Pons (tissue), 1 donor: ENCODE results near the gene HDAC4.

Source experiments
- DNase-seq: peaks from one replicate; pipeline ENCODE4 v3.0.0-alpha.2; 2016; ENCODE audit warnings: low spot score

HDAC4 gene

GRCh38 chr2:239025096-239025801 lies 375.6 kb downstream of the HDAC4 start:
- no peak for DNase-seq

- DNase-seq, result no peak
Measured at GRCh38 chr2:239024226-239024625, 376.6 kb downstream of the HDAC4 start.

GRCh38 chr2:239022437-239023260 lies 378.2 kb downstream of the HDAC4 start:
- no peak for DNase-seq

DNA sequence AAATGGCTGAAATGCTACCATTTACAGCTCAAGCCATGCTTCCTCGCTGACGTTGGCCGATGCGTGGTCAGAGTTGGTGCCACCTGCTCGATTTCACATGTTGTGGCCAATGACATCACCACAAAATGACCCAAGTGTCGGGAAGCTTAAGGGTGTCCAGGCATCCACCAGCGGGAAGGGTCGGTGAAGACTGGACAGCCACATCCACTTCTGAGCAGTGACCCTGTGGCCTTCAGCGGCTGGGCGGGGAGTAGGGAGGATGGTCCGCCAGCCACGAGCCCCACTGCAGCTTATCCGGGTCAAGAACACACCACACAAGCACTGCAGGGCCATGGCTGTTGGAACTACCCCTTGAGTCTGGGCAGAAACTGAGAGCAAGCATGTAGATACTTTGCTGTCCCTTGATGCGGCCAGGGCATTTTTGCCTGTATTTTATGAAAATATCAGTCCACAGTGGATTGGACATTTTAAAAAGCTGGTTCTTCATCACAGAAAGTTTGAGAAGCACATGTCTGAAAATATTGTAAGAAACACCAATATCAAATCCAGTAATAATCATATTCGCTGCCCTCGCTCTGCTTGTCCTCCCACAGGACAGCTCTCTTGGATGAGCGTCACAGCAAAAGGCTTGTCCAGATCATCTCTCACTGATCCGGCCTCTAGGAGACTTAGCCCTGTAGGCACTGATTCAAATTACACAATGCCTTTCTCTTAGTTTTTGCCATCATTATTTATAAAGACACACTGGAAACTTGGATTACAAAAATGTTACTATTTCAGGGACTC lies 379.0 kb downstream of the HDAC4 start:
- DNase-seq, result no peak

DNA sequence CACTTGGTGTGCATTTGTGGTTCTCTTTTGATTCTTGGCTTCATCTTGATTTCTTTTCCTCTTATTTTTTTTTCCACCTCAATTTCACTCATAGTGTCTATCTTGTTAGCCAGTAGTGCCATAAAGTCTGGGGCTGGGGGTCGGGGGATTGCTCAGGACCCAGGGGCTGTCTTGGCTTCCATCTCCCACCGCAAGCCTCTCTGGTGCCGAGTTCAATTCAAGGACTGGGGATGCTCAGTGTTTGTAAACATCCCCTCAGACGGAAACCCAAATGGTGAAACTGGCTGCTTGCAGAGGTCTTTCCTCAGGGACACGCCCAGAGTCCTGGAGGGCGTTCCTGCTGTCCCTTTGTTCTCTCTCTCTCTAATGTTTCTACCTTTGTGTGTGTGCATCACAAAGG lies 379.6 kb downstream of the HDAC4 start:
- DNase-seq, result no peak

GRCh38 chr2:239020541-239021041 lies 380.2 kb downstream of the HDAC4 start:
- no peak for DNase-seq

DNA sequence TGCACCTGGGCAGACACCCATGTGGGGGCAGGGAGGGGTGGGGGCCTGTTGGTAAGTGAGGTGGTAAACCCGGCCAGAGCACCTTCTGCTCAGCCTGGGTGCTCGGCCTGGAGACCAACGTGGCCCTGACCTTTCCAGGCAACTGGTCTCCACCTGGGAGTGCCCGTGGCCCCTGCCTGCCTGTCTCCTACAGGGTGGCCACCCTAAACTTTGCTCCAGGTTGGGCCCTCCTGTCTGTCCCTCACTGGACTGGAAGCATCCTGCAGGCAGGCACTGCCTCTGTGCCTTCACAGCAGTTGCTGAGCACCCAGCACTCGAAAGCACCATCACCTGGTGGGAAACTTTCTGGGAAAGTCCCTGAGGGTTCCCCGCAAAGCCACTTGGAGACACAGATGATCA lies 381.6 kb downstream of the HDAC4 start:
- no peak for DNase-seq

DNA sequence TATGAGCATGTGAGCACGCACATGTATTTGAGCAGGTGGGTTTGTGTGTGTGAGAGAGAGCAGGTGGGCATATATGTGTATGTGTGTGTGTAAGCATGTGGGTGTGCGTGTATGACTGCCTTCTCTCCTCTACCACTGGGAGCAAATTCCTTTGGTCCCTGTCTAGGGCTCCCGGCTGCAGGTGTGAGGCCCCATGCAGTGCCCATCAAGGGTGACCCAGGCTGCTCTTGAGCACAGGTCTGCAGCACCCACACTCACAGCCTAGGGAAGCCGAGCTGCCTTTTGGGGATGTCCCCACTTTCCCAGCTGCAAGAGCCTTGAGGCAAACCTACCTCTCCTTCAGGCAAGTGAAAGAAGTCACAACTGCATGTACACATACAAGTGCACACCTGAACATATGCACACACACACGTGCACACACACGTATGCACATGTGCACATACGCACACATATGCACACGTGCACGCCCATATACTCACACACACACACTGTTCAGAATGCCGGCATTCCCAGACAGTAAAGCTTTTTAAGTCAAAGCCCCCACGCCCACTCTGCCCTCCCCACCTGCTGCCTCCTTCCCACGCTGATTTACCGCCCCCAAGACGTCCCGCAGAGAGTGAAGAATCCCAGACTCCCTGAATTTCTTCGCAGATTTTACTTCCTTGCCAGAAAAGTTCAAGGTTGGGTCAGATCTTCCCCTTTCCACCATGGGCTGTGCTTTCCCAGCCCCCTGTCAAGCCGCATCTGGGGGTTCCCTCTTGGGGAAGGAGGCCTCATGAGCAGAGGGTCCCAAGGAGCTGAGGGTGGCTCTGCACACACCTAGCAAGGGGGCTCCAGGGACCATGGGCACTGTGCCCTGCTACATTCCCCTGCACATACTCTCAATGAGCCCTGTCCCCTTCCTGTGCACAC lies 382.3 kb downstream of the HDAC4 start:
- DNase-seq, result no peak

DNA sequence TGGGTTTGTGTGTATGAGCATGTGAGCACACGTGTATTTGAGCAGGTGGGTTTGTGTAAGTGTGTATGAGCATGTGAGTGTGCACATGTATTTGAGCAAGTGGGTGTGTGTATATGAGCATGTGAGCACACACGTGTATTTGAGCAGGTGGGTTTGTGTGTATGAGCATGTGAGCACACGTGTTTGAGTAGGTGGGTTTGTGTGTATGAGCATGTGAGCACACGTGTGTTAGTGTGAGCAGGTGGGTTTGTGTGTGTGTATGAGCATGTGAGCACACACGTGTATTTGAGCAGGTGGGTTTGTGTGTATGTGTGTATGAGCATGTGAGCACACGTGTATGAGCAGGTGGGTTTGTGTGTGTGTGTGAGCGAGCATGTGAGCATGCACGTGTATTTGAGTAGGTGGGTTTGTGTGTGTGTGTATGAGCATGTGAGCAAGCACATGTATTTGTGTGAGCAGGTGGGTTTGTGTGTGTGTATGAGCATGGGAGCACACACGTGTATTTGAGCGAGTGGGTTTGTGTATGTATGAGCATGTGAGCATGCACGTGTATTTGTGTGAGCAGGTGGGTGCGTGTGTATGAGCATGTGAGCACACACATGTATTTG lies 383.2 kb downstream of the HDAC4 start:
- DNase-seq, result no peak

DNA sequence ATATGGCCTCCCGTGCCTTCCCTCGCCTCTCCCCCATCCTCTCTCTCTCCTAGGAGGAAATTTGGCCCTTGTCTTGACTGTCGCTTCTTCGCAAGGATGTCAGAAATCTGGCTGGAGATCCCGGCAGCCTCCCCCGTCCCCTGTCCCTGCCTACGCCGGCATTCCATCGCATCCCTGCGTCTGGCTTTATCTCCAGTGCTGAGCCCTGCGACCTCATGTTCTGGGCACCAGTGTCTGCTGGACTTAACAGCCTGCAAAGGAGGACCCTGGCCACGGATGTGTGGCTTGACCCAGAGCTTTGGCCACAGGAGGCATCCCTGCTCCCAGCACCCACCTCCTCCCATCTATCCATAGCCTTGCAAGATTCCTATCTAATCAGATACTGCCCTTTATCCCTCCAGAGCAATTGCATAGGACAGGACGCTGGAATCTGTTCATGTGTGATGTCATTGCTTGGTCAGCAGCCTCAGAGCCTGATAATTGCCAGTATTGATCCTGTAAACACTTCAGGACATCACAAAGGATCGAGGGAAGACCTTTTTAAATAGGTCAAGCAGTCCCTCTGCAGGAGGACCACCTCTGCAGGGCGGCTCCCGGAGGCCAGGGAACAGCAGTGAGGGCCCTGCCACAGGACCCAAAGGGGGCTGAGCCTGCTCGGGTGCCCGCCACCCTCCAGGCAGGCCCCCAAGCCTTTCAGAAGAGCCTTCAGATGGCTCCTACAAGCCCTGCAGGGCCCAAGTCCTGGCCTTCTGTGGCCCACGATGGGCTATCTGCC lies 384.7 kb downstream of the HDAC4 start:
- DNase-seq, result no peak

DNA sequence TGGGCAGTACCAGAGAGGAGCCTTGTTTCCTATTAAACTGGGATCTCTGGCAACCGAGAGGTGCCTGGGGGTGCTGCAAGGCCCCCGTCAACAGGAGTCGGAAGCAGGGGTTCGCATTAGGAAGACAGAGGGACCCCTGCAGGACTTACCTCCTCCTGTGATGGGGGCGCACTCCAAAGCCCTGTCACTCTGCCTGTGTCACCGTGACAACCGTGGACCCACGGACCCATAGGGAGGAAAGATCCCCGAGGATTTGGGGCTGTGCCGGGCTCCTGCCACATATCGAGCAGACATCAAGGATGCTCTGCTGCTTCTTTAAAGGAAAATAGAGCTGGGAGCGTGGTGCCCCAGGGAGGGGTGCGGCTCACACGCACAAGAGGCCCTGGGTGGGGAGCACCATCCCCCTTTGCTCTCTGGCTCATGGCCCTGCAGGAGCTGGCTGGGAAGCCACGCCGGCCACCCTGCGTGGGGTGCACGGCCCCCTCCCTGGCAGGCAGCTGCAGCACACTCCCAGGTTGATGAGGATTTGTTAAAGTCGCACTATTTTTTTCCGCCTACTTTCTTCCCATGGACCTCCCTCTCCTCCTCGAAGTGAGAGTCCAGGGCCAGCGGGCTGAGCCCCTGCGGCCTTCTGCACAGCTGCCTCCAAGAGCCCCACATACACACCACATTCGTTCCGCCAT lies 385.5 kb downstream of the HDAC4 start:
- no peak for DNase-seq

DNA sequence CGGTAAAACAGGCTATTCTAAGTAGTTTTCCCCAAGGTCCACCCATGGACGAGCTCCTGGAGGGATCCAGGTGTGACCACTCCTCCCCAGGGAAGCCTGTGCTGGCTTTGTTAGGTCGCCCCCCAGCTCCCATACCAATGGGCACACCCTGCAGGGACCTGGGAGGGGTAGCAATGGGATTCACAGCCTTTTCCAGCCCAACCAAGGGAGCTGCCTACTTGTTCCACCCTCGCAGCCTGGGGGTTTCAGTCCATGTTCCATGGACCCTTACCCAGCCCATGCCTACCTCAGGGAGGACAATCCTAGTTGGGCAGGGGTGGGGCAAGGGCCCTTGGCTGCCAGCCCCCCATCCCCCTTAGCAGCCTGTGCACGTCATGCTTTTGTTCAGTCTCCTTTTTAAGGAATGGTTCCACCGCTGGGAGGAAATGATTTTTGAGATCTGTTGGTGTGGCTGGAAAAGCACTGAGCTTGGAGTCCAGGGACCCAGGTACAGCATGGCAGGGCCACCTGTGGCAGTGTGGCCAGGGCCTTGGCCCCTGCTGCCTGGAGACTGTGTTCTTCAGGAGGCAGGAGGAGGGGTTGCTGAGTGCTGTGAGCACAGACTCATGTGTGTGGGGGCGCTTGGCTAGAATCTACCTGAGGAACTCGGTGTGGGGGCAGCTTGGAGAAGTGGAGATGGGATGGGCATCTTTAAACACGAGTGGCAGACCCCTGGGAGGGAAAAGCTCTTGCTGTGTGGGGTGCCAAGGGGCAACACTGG lies 386.2 kb downstream of the HDAC4 start:
- DNase-seq, result no peak

DNA sequence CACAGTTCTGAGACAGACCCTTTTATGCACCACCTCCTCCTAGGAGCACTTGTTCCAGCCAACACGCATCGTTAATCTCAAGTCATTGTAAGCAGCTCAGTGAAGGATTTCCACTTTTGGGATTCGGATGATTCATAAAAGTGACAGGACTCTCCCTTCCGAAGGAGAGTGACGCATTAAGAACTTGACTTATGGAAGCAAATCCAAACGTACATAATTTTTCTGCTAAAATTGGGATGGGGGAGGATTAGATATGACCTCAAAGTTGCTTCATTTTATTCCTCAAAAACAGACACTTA lies 387.2 kb downstream of the HDAC4 start:
- no peak for DNase-seq

- no peak for DNase-seq
Measured at GRCh38 chr2:239012936-239013677, 387.7 kb downstream of the HDAC4 start.

GRCh38 chr2:239012228-239012627 lies 388.6 kb downstream of the HDAC4 start:
- no peak for DNase-seq

DNA sequence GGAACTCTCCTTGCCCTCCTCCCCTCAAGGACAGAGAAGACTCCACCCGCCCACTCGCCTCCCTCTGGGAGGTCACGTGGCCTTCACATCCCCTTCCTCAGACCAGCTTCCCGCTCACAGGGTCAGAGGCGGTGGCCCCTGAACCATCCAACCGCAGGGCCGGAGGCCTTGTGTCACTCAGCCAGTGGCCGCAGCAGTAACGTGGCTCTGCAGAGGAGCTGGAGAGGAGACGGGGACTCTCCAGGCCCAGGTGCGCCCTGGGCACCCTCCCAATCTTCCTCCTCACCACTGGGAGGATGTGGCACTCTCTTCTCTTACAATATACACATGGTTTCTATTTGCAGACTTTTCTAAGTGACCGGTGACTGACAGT lies 391.2 kb downstream of the HDAC4 start:
- no peak for DNase-seq

GRCh38 chr2:239008677-239009588 lies 391.9 kb downstream of the HDAC4 start:
- DNase-seq, result no peak
